Hematopoietic multipotent progenitor cell treated with erythropoietin and hydrocortisone succinate and interleukin-3 and kit ligand, for 6 days (in vitro differentiated cells): ENCODE measurements around the gene BRPF3.

Experiments used
- DNase-seq: peaks from one replicate; pipeline ENCODE4 v3.0.0-alpha.2; 2015

BRPF3 gene

GRCh38 chr6:36196113-36196879 is at the start of gene BRPF3:
BRPF3 (plus strand) TSS chr6:36196744; CDS start chr6:36200323, 3,579 bp downstream.
- peak; percentile 80 for DNase-seq

GRCh38 chr6:36147294-36147693 is 49.2 kb upstream of the BRPF3 start:
- DNase-seq, result no peak

GRCh38 chr6:36149476-36149875 is 47.1 kb upstream of the BRPF3 start:
- no peak for DNase-seq

- no peak for DNase-seq
These were observed 46.3 kb upstream of the BRPF3 start for GRCh38 chr6:36150283-36150682.

DNA sequence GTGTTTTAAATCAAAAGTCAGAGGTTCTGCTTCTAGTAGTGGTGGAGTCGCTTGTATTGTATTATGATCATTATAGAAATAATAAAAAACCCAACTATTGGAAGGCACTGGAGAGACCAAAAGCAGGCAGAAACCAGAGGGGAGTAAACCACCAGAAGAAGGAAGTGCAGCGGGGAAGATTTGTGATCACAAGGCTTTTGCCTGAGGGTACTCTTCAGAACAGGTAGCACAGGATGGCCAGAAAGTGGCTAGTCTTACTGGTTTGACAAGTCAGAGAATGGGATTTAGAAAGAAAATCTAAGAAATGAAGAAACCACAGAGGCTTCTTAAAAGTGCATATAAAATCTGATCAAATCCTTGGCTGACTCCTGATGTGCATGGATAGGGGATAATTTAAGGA is 42.3 kb upstream of the BRPF3 start:
- DNase-seq, result no peak

- DNase-seq, result no peak
These were observed 40.9 kb upstream of the BRPF3 start for GRCh38 chr6:36155662-36156061.

DNA sequence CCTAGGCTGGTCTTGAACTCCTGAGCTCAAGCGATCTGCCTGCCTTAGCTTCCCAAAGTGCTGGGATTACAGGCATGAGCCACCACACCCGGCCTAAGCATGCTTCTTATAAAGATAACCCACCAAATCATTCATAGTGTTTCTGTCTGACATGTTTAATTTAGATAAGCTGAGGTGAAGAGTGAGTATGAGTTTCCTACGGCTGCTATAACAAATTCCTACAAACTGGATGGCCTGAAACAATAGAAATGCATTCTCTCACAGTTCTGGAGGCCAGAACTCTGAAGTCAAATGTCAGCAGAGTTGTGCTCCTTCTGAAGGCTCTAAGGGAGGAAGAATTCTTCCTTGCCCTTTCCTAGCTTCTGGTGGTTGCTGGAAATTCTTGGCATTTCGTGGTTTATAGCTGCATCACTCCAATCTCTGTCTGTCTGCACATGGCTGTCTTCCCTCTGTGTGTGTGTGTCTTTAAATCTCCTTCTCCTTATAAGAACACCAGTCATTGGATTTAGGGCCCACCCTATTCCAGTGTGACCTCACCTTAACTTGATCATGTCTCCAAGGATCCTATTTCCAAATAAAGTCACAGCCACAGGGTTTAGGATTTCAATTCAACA is 36.3 kb upstream of the BRPF3 start:
- no peak for DNase-seq

GRCh38 chr6:36169023-36170007 is 27.2 kb upstream of the BRPF3 start:
- no peak for DNase-seq

- DNase-seq, result no peak
These were observed 25.8 kb upstream of the BRPF3 start for GRCh38 chr6:36170704-36171103.

GRCh38 chr6:36171573-36171972 is 25.0 kb upstream of the BRPF3 start:
- peak; percentile 14 for DNase-seq

- no peak for DNase-seq
These were observed 19.4 kb upstream of the BRPF3 start for GRCh38 chr6:36177166-36177565.

DNA sequence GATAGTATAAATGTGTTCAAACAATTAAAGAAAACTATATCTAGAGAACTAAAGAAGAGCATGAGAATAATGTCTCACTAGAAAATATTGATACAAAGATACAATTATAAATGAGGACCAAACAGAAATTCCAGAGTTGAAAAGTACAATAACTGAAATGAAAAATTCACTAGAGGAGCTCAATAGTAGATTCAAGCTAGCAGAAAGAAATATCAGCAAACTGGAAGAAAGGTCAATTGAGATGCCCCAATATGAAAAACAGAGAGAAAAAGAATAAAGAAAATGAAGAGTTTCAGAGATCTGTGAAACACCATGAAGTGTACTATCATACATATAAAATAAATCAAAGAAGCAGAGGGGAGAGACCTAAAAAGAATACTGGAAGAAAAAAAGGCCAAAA is 18.0 kb upstream of the BRPF3 start:
- no peak for DNase-seq

- DNase-seq, result no peak
These were observed 16.4 kb upstream of the BRPF3 start for GRCh38 chr6:36180126-36180525.

DNA sequence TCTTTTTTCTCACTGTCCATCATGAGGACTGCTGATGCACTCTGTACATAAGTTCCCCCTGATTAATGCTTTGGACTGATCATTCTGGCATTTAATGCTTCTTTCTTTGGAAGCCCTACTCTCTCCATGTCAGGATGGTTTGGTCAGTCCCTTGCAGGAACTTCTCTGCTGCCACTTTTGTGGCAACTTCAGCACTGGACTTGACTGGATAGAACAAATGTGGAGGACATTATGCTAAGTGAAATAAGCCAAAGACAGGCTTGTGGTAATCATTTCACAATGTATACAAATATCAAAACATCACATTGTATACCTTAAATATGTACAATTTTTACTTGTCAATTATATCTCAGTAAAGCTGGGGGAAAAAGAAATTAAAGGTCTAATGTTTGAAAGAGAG is 12.2 kb upstream of the BRPF3 start:
- no peak for DNase-seq

- no peak for DNase-seq
These were observed 10.3 kb upstream of the BRPF3 start for GRCh38 chr6:36186199-36186598.

DNA sequence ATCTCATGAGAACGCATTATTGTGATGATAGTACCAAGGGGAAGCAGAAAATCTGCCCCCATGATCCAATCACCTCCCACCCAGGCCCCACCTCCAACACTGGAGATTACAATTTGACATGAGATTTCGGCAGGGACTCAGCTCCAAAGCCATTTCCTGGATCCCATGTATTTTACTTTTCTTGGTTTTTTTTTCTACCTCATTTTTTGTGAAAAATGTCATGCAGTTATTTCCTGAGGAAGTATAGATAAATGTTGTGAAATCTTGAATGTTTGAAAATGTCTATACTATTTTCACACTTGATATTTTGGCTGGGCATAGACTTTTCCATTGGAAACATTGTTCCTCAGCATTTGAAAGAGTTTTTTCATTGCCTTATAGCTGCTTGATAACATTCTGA is 9.1 kb upstream of the BRPF3 start:
- no peak for DNase-seq

DNA sequence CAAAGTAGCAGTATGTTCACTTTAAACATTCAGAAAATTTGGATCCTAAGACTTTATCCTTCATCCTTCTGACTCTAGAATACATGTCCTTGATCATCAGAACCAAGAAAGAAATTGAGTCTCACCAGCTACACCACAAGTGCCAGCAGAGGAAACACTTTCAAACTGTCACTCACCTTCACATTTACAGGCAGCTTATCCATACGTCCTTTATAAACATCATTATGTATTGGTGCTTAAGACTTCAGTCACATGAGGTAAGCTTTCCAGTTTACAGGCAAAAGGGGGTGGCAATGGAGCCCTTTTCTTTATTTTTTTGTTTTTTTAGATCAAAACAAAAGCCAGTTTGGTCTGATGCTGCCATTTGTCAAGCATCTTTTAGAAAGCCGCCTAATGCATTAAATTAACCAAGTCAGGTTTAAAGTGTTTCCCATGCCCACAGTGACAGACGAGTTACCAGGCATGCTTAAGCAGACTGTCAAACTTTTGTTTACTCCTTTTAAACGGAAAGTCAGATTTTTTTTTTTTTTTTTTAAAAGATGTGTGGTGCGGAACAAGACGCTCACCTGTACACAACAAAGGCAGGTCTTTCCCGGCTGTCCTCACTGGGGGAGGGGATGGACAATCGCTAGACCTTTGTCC is 952 bp upstream of the BRPF3 start:
- DNase-seq, result peak; percentile 22

DNA sequence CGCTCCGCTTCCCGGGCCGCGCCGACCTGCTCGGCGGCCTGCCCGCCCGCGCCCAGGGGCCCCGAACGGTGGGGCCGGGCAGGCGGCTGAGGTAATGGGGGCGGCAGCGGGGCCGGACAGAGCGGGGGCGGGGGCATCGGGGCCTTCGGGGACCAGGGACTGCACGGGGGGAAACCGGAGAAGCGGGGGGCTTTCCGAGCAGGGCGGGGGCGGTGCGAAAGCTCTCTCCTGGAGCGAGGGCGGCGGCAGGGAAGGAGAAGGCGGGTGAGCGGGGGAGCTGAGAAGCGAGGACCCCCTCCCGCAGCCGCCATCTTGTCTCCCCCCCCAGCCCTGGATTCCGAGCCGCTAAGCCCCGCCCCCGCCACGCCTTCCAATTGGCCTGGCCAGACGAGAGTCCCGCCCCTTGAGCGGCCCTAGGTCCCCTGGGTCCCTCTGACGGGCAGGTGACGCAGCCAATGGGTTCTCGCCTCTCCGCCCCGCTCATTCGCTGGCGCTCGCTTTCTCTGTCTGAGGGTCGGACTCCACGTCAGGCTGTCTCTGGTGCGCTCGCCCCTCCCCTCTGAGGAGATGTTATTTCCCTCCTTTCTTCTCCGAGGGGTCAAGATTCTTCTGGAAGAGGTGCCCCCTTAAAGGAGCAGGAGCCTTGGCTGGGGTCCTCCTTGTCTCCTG is 470 bp downstream of the BRPF3 start:
- DNase-seq, result peak; percentile 100

- no peak for DNase-seq
These were observed 1.2 kb downstream of the BRPF3 start for GRCh38 chr6:36197739-36198221.

- no peak for DNase-seq
These were observed 2.4 kb downstream of the BRPF3 start for GRCh38 chr6:36198986-36199385.

DNA sequence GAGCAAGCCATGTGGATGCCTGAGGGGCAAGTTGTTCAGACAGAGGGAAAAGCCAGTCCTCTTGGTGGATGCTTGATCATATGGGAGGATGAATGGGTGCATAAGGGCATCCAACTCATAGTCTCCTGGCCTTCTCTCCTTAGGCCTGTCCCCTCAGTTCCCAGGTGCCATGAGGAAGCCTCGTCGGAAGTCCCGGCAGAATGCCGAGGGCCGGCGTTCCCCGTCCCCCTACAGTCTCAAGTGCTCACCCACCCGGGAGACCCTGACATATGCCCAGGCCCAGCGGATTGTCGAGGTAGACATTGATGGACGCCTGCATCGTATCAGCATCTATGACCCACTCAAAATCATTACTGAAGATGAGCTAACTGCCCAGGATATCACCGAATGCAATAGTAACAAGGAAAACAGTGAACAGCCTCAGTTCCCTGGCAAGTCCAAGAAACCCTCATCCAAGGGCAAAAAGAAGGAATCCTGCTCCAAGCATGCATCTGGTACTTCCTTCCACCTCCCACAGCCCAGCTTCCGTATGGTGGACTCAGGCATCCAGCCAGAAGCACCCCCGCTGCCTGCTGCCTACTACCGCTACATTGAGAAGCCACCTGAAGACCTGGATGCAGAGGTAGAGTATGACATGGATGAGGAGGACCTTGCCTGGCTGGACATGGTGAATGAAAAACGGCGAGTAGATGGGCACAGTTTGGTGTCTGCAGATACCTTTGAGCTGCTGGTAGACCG is 3.8 kb downstream of the BRPF3 start:
- no peak for DNase-seq
